HepG2 (cell line): ENCODE results near the gene OR1M1. TPM values are rescaled to one million over a fixed set of nuclear protein-coding genes. Genes with fewer than 3 reads are reported as not detected.

Experiments
- ATAC-seq: fragments of 200-7000 bp; cut with Tn5 transposase; 3 replicates; pipeline ENCODE4 v1.9.1; 2020; ENCODE audit warnings: mild to moderate bottlenecking, moderate library complexity
- BruUV-seq: library from RNA; stranded (reverse); fragments of 400-500 nt; replicated peaks from 2 replicates; lab custom pipeline; 2021; lab: Mats Ljungman, UMichigan
- CTCF ChIA-PET: fragments of 300-600 bp; formaldehyde crosslinking; extraction: SDS; loops from one replicate; lab custom pipeline; 2021; ENCODE audit warnings: low total read pairs, inconsistent platforms, low intra/inter-chr PET ratio; lab: Yijun Ruan, JAX
- POLR2A ChIA-PET: fragments of 350-600 bp; sonication (Branson Sonifier 250); formaldehyde crosslinking; loops from one replicate; lab custom pipeline; 2020; ENCODE audit warnings: antibody characterized with exemption, inconsistent platforms; lab: Yijun Ruan, JAX
- DNase-seq: peaks from one replicate; pipeline ENCODE4 v3.0.0-alpha.2; 2015; ENCODE audit warnings: low spot score
- FAIRE-seq: peaks from 3 replicates; lab custom pipeline; 2011; peaks lifted over from hg19 to GRCh38; lab: Jason Lieb, UNC
- H2AFZ ChIP-seq: one replicate; pipeline ENCODE4 v1.6.1; 2011; ENCODE audit warnings: low read length, inconsistent platforms
- H3K27ac ChIP-seq: fragments of 300-600 bp; 3 replicates; pipeline ENCODE4 v1.8.0; 2011; ENCODE audit warnings: mixed run types, mild to moderate bottlenecking, mixed read lengths, low read length, inconsistent platforms; ENCODE audit not compliant: insufficient read depth; ENCODE audit errors: extremely low read length
- H3K27me3 ChIP-seq, 2 experiments: fragments of 200-600 bp in 1 of 2; 2 replicates in 1 of 2; 3 replicates in 1 of 2; pipeline versions ENCODE4 v1.6.0 to v1.8.0; 2011; ENCODE audit warnings: low read length in 2 of 2, mild to moderate bottlenecking in 2 of 2, moderate library complexity in 2 of 2, inconsistent platforms in 1 of 2; ENCODE audit not compliant: insufficient read depth in 2 of 2, control insufficient read depth in 1 of 2
- H3K36me3 ChIP-seq, 2 experiments: fragments of 200-600 bp in 1 of 2; replicated peaks in 1 of 2; 2 replicates in 1 of 2; 3 replicates in 1 of 2; pipeline versions ENCODE4 v1.5.1 to v1.8.0; 2011; ENCODE audit warnings: low read length in 2 of 2, inconsistent platforms in 1 of 2; ENCODE audit not compliant: insufficient read depth in 2 of 2, control insufficient read depth in 1 of 2
- H3K4me1 ChIP-seq: 2 replicates; pipeline ENCODE4 v1.5.1; 2012; ENCODE audit warnings: low read length, inconsistent platforms; ENCODE audit not compliant: insufficient read depth
- H3K4me2 ChIP-seq: 2 replicates; pipeline ENCODE4 v1.6.0; 2011; ENCODE audit warnings: low read depth, low read length, inconsistent platforms
- H3K4me3 ChIP-seq, 3 experiments: fragments of 200-600 bp in 1 of 3; sonication (generic), shearing (Covaris generic) in 1 of 3; replicated peaks in 1 of 3; 2 replicates each; pipeline ENCODE4 v1.5.1; 2011 to 2016; ENCODE audit warnings: low read length in 3 of 3, inconsistent platforms in 2 of 3, low read depth in 2 of 3, mild to moderate bottlenecking in 2 of 3, control low read depth in 1 of 3, mixed read lengths in 1 of 3; ENCODE audit not compliant: insufficient read depth in 1 of 3
- H3K79me2 ChIP-seq: one replicate; pipeline ENCODE4 v1.6.1; 2011; ENCODE audit warnings: low read length, inconsistent platforms; ENCODE audit not compliant: insufficient read depth
- H3K9ac ChIP-seq: 2 replicates; pipeline ENCODE4 v1.6.0; 2011; ENCODE audit warnings: mild to moderate bottlenecking, low read depth, low read length, inconsistent platforms; ENCODE audit not compliant: insufficient read depth
- H3K9me3 ChIP-seq: 2 replicates; pipeline ENCODE4 v1.5.1; 2012; ENCODE audit warnings: mild to moderate bottlenecking, low read length
- H4K20me1 ChIP-seq: 2 replicates; pipeline ENCODE4 v1.6.0; 2011; ENCODE audit warnings: inconsistent platforms, mild to moderate bottlenecking, low read length, moderate library complexity; ENCODE audit not compliant: insufficient read depth
- FOXK1 ChIP-seq: sonication (generic); formaldehyde crosslinking; IDR thresholded peaks from 2 replicates; pipeline ENCODE4 v1.4.0; 2020; ENCODE audit warnings: low read depth, missing genetic modification reagents, borderline replicate concordance
- GTF2F1 ChIP-seq: fragments of 150-350 bp; IDR thresholded peaks from 2 replicates; pipeline ENCODE4 v1.6.1; 2014; ENCODE audit warnings: low read length
- HIVEP1 ChIP-seq: sonication (generic); formaldehyde crosslinking; IDR thresholded peaks from 2 replicates; pipeline ENCODE4 v1.4.0; 2020; ENCODE audit warnings: mild to moderate bottlenecking, missing genetic modification reagents
- IRX3 ChIP-seq: sonication (generic); formaldehyde crosslinking; IDR thresholded peaks from 2 replicates; pipeline ENCODE4 v1.8.1; 2023; ENCODE audit warnings: mild to moderate bottlenecking, low read depth, missing genetic modification reagents, borderline replicate concordance
- MIER2 ChIP-seq: IDR thresholded peaks from 2 replicates; pipeline ENCODE4 v1.6.1; 2016; ENCODE audit warnings: missing biosample characterization, missing genetic modification reagents
- PATZ1 ChIP-seq: sonication (generic); formaldehyde crosslinking; IDR thresholded peaks from 2 replicates; pipeline ENCODE4 v1.4.0; 2020; ENCODE audit warnings: missing genetic modification reagents
- RFX1 ChIP-seq: fragments of 450-650 bp; IDR thresholded peaks from 2 replicates; pipeline ENCODE4 v1.6.1; 2017
- TBX2 ChIP-seq: sonication (generic); formaldehyde crosslinking; IDR thresholded peaks from 2 replicates; pipeline ENCODE4 v1.5.0; 2020; ENCODE audit warnings: missing genetic modification reagents, mild to moderate bottlenecking, borderline replicate concordance
- ZHX2 ChIP-seq, 2 experiments: sonication (generic) in 1 of 2; formaldehyde crosslinking in 1 of 2; IDR thresholded peaks; 2 replicates each; pipeline versions ENCODE4 v1.6.1 to v1.9.0; 2014 to 2022; ENCODE audit warnings: antibody characterized with exemption in 1 of 2, borderline replicate concordance in 1 of 2, inconsistent platforms in 1 of 2, low read depth in 1 of 2, missing genetic modification reagents in 1 of 2
- ZKSCAN8 ChIP-seq: IDR thresholded peaks from 2 replicates; pipeline ENCODE4 v1.6.1; 2016; ENCODE audit warnings: borderline replicate concordance, missing genetic modification reagents, missing compliant biosample characterization
- ZNF326 ChIP-seq: sonication (generic); formaldehyde crosslinking; IDR thresholded peaks from 2 replicates; pipeline ENCODE4 v1.4.0; 2020; ENCODE audit warnings: missing genetic modification reagents, borderline replicate concordance
- ZNF446 ChIP-seq: sonication (generic); formaldehyde crosslinking; IDR thresholded peaks from 2 replicates; pipeline ENCODE4 v1.5.0; 2020; ENCODE audit warnings: mild to moderate bottlenecking, missing genetic modification reagents
- ZNF558 ChIP-seq: sonication (generic); formaldehyde crosslinking; IDR thresholded peaks from 2 replicates; pipeline ENCODE4 v1.9.0; 2022; ENCODE audit warnings: mild to moderate bottlenecking, missing genetic modification reagents, borderline replicate concordance
- ZNF720 ChIP-seq: sonication (generic); formaldehyde crosslinking; IDR thresholded peaks from 2 replicates; pipeline ENCODE4 v1.4.0; 2020; ENCODE audit warnings: missing genetic modification reagents
- WGBS: methylation state at CpG from one replicate; pipeline ENCODE4 v1.1.6; 2017; ENCODE audit warnings: low lambda C conversion rate; 5-methylcytosine and 5-hydroxymethylcytosine counted together
- in situ Hi-C: cut with HindIII; loops from 2 replicates; pipeline ENCODE4 v1.10.0; 2017; ENCODE audit warnings: low pct_unique_long_range_greater_than_20kb; ENCODE audit not compliant: extremely low pct_ligation_motif_present
- intact Hi-C: fragments of 100-400 bp; cut with micrococcal nuclease; formaldehyde crosslinking; loops from one replicate; pipeline ENCODE4 v1.10.0; 2022; ENCODE audit not compliant: unreplicated experiment
- polyA plus RNA-seq, 8 experiments: library from polyadenylated mRNA; depleted of rRNA in 3 of 8; stranded (reverse) in 7 of 8; unstranded in 1 of 8; fragments of >200 nt; fragmentation: Illumina TruSeq in 4 of 8; extraction: Trizol in 4 of 8; gene quantifications; 2 replicates each; pipeline versions ENCODE4 v1.2.1 to v1.2.3, GENCODE V29; 2011 to 2016; ENCODE audit warnings: low read depth in 4 of 8, missing spikeins in 1 of 8, mixed read lengths in 1 of 8; ENCODE audit not compliant: insufficient read depth in 1 of 8
- total RNA-seq, 5 experiments: library from RNA; depleted of rRNA; stranded (reverse); fragments of >200 nt; fragmentation: Illumina TruSeq; extraction: Trizol; gene quantifications; 2 replicates each; pipeline ENCODE4 v1.2.3, GENCODE V29; 2016; ENCODE audit warnings: low read depth in 1 of 5
- TF ChIP-seq, protein P1 (sequence below): IDR thresholded peaks from 2 replicates; pipeline ENCODE4 v1.6.1; 2012; ENCODE audit warnings: inconsistent platforms
- TF ChIP-seq, protein P2 (sequence below): sonication (generic); formaldehyde crosslinking; IDR thresholded peaks from 2 replicates; pipeline ENCODE4 v1.5.0; 2020; ENCODE audit warnings: mild to moderate bottlenecking, missing genetic modification reagents, moderate library complexity

OR1M1 gene
- total and polyA plus RNA-seq, 2 of the 13 experiments (the other 11 are each of a cell fraction or from before 2014, with no cell fraction given): not detected

- Histone ChIP-seq H3K4me3 (no peak overlapping the region), H3K9ac (no peak overlapping the region), H3K4me1 (no peaks in the 10 kb centered on the region), H3K27me3 (no peaks in the 10 kb centered on the region), H3K79me2 (no peaks in the 10 kb centered on the region), H3K9me3 (no peaks in the 10 kb centered on the region), H3K27ac (no peak overlapping the region), H3K4me2 (no peak overlapping the region), H3K36me3 (no peaks in the 10 kb centered on the region), H2AFZ (no peak overlapping the region), H4K20me1 (no peaks in the 10 kb centered on the region)
- ChIA-PET POLR2A (no interaction called here), CTCF (no interaction called here)
- TF ChIP-seq MIER2 (CRISPR knock-in tag): no peak
- no peak for TF ChIP-seq ZNF720 (CRISPR knock-in tag)
- no peak for TF ChIP-seq ZKSCAN8 (CRISPR knock-in tag)
- TF ChIP-seq RFX1: no peak
- no peak for TF ChIP-seq IRX3
- no peak for TF ChIP-seq PATZ1 (CRISPR knock-in tag)
- TF ChIP-seq, protein P1, sequence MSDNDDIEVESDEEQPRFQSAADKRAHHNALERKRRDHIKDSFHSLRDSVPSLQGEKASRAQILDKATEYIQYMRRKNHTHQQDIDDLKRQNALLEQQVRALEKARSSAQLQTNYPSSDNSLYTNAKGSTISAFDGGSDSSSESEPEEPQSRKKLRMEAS: no peak
- TF ChIP-seq, protein P2, sequence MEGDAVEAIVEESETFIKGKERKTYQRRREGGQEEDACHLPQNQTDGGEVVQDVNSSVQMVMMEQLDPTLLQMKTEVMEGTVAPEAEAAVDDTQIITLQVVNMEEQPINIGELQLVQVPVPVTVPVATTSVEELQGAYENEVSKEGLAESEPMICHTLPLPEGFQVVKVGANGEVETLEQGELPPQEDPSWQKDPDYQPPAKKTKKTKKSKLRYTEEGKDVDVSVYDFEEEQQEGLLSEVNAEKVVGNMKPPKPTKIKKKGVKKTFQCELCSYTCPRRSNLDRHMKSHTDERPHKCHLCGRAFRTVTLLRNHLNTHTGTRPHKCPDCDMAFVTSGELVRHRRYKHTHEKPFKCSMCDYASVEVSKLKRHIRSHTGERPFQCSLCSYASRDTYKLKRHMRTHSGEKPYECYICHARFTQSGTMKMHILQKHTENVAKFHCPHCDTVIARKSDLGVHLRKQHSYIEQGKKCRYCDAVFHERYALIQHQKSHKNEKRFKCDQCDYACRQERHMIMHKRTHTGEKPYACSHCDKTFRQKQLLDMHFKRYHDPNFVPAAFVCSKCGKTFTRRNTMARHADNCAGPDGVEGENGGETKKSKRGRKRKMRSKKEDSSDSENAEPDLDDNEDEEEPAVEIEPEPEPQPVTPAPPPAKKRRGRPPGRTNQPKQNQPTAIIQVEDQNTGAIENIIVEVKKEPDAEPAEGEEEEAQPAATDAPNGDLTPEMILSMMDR (CRISPR knock-in tag): no peak
- no peak for TF ChIP-seq ZNF446 (CRISPR knock-in tag)
- no peak for TF ChIP-seq TBX2
- TF ChIP-seq ZNF558 (CRISPR knock-in tag): no peak
- TF ChIP-seq HIVEP1 (CRISPR knock-in tag): no peak
- TF ChIP-seq ZHX2 (IDR thresholded peaks at IDR 0.05; ENCODE audit: low read depth): no peak
- no peak for TF ChIP-seq ZHX2 (CRISPR knock-in tag; IDR thresholded peaks at IDR 0.05; ENCODE audit: borderline replicate concordance)
- TF ChIP-seq GTF2F1: no peak
- no peak for TF ChIP-seq FOXK1 (CRISPR knock-in tag)
- no peak for TF ChIP-seq ZNF326 (CRISPR knock-in tag)
- ATAC-seq (no peak), FAIRE-seq (no peak), DNase-seq (no peak)
- in situ Hi-C loops (no loop called here), intact Hi-C loops (no loop called here)
- 30% methylated on average over 8 of the region's 8 CpGs for WGBS
- BruUV-seq: no TSS peak
Measured at GRCh38 chr19:9061879-9062278, 25.0 kb upstream of the OR1M1 start.
